Psoas muscle (tissue), 8 donors: ENCODE data around the gene TRAF2. TPM values are rescaled to one million over a fixed set of nuclear protein-coding genes. Genes with fewer than 3 reads are reported as not detected.

ENCODE experiments used
- ATAC-seq, 4 donors: fragments of 200-7000 bp; cut with Tn5 transposase; one replicate each; pipeline ENCODE4 v1.9.1; 2020; ENCODE audit warnings: moderate library complexity in 3 of 4, mild to moderate bottlenecking in 2 of 4
- DNase-seq, 2 donors: peaks; one replicate each; pipeline ENCODE4 v3.0.0-alpha.2; 2020
- H3K27ac ChIP-seq: fragments of 200-600 bp; one replicate; pipeline ENCODE4 v1.8.0; 2022
- H3K27me3 ChIP-seq, 3 donors: fragments of 200-600 bp in 1 of 3; one replicate each; pipeline versions ENCODE4 v1.6.1 to v1.8.0; 2013 to 2022; ENCODE audit warnings: low read length in 2 of 3, mild to moderate bottlenecking in 2 of 3, moderate library complexity in 1 of 3; ENCODE audit not compliant: insufficient read depth in 3 of 3
- H3K36me3 ChIP-seq, 2 donors: fragments of 200-600 bp in 1 of 2; one replicate each; pipeline versions ENCODE4 v1.6.1 to v1.8.0; 2013 to 2022; ENCODE audit warnings: low read depth in 1 of 2, mild to moderate bottlenecking in 1 of 2, moderate library complexity in 1 of 2; ENCODE audit not compliant: insufficient read depth in 1 of 2
- H3K4me1 ChIP-seq: fragments of 200-600 bp; one replicate; pipeline ENCODE4 v1.8.0; 2022
- H3K4me3 ChIP-seq: fragments of 200-600 bp; one replicate; pipeline ENCODE4 v1.8.0; 2022; ENCODE audit warnings: mild to moderate bottlenecking
- H3K9me3 ChIP-seq: fragments of 200-600 bp; one replicate; pipeline ENCODE4 v1.8.0; 2022
- CTCF ChIP-seq: fragments of 200-600 bp; IDR thresholded peaks from one replicate; pipeline ENCODE4 v1.8.0; 2022; ENCODE audit warnings: antibody characterized with exemption
- WGBS, 3 donors: extraction: QIAGEN DNeasy Blood & Tissue Kit; methylation state at CpG; one replicate each; pipeline versions ENCODE4 v1.1.6 to v1.1.7; 2013; 5-methylcytosine and 5-hydroxymethylcytosine counted together
- intact Hi-C, 2 donors: fragments of 100-400 bp; cut with DNase I; formaldehyde crosslinking; loops; one replicate each; pipeline versions ENCODE4 v1.11.0 to v1.14.2; 2022
- polyA plus RNA-seq, 3 donors: library from polyadenylated mRNA; stranded (reverse); fragments of 200-250 nt; gene quantifications; one replicate each; pipeline ENCODE4 v1.2.3, GENCODE V29; 2013
- total RNA-seq, 4 donors: library from RNA; stranded (reverse); fragmentation: NEBNext Ultra II Directional in 2 of 4; extraction: Animal tissue kit (Norgen Biotek cat#: 25700) in 2 of 4; gene quantifications; one replicate each; pipeline versions ENCODE4 v1.2.1 to v1.2.4, GENCODE V29; 2021 to 2023
- donor health status: healthy with polysubstance abuse.
- donor health status: DM: no; HTN: no; CAD: no; lungs with moderate emphysema.
- donor health status: Bipolar disorder and iron deficiency.
- donor health status: healthy.
- donor health status: DM: yes; HTN: yes; CAD: no.
- donor health status: DM: no; HTN: no; CAD: no.
- donor health status: DM: no; HTN: no; CAD: no.
- donor health status: DM: yes; HTN: yes; CAD: no.

The TRAF2 gene
- total and polyA plus RNA-seq, 7 donors, result 5.4 to 15.9 (median 10.3) TPM

- intact Hi-C loops, result loop anchor here (5.0 kb wide), 4 partner anchors 42 to 97 kb away; partner anchors contain the start of genes PHPT1 (in 2 of the 2), EDF1 (in 1 of the 2) and PAXX (in 1 of the 2)
- Histone ChIP-seq H3K9me3 (no peaks in the 10 kb centered on the region), H3K27me3 (no peaks in the 10 kb centered on the region), H3K36me3 (peaks cover 19 to 33% of the 10 kb centered on the region in 2 donors), H3K4me3 (peak within 1 kb of the TSS; percentile 88), H3K4me1 (peaks cover 40% of the 10 kb centered on the region), H3K27ac (peak within 1 kb of the TSS; percentile 94)
- peak; percentile 98 for TF ChIP-seq CTCF
- DNase-seq (peak; percentile 97 to 98), ATAC-seq (peak; percentile 62 to 67 (median 66))
- 4 to 7% (median 7%) methylated on average over 47 to 74 of the region's 74 CpGs for WGBS, 3 donors
Observed at GRCh38 chr9:136944519-136945332, 58.4 kb downstream of the TRAF2 start, which contains the start of the genes C8G and FBXW5. Gene C8G (plus strand): TSS chr9:136945243. CDS start chr9:136945321, 78 bp downstream. Gene FBXW5 (minus strand): TSS chr9:136944738. CDS start chr9:136944083, 655 bp downstream.

GRCh38 chr9:136945333-136946227 lies 59.3 kb downstream of the TRAF2 start:
- no peak for TF ChIP-seq CTCF
- Histone ChIP-seq H3K4me1 (peaks cover 35% of the 10 kb centered on the region), H3K9me3 (no peaks in the 10 kb centered on the region), H3K36me3 (peaks cover 16 to 28% of the 10 kb centered on the region in 2 donors), H3K27me3 (no peaks in the 10 kb centered on the region), H3K4me3 (no peak overlapping the region), H3K27ac (no peak overlapping the region)
- intact Hi-C loops, result loop anchor here (5.0 kb wide), 2 partner anchors 47 to 98 kb away; partner anchors contain the start of genes PAXX (in 1 of the 2) and PHPT1 (in 1 of the 2)
- DNase-seq (peak; percentile 21 to 63), ATAC-seq (no peak)
- WGBS, 3 donors, result 87 to 92% (median 88%) methylated on average over 24 to 30 of the region's 30 CpGs

- Histone ChIP-seq H3K27ac (peak overlapping the region; percentile 87), H3K27me3 (no peaks in the 10 kb centered on the region), H3K9me3 (no peaks in the 10 kb centered on the region), H3K4me3 (peak overlapping the region; percentile 43), H3K36me3 (peaks cover 10 to 19% of the 10 kb centered on the region in 2 donors), H3K4me1 (peaks cover 32% of the 10 kb centered on the region)
- intact Hi-C loops, result loop anchor here (5.0 kb wide), 2 partner anchors 46 to 99 kb away; partner anchors contain the start of genes PAXX (in 1 of the 2) and PHPT1 (in 1 of the 2)
- no peak for ATAC-seq
- WGBS, 3 donors, result 65 to 76% (median 68%) methylated on average over 26 to 27 of the region's 27 CpGs
- TF ChIP-seq CTCF, result no peak
- peak; percentile 27 to 60 for DNase-seq
Observed at GRCh38 chr9:136946228-136947027, 60.1 kb downstream of the TRAF2 start.
